HG03342 (cell line): ENCODE measurements around the gene LUC7L.
"Not testable (repeated sequence)": the region's sequence is repeated elsewhere in the genome, so short reads cannot be mapped to it uniquely, and the experiment has no call there.

Experiments
- ATAC-seq: cut with Tn5 transposase; IDR thresholded peaks from one replicate; pipeline ENCODE4 v1.9.1; 2021; ENCODE audit warnings: mild to moderate bottlenecking, moderate library complexity; ENCODE audit not compliant: unreplicated experiment

Gene LUC7L

GRCh38 chr16:180681-181564 is 48.3 kb downstream of the LUC7L start:
- peak; percentile 9 for ATAC-seq

- no peak for ATAC-seq
Observed at GRCh38 chr16:180101-180675, 49.1 kb downstream of the LUC7L start, which contains the start of gene HBQ1. Gene HBQ1, plus strand, starts transcription at chr16:180459. Its CDS starts 28 bp downstream, at chr16:180487.

DNA sequence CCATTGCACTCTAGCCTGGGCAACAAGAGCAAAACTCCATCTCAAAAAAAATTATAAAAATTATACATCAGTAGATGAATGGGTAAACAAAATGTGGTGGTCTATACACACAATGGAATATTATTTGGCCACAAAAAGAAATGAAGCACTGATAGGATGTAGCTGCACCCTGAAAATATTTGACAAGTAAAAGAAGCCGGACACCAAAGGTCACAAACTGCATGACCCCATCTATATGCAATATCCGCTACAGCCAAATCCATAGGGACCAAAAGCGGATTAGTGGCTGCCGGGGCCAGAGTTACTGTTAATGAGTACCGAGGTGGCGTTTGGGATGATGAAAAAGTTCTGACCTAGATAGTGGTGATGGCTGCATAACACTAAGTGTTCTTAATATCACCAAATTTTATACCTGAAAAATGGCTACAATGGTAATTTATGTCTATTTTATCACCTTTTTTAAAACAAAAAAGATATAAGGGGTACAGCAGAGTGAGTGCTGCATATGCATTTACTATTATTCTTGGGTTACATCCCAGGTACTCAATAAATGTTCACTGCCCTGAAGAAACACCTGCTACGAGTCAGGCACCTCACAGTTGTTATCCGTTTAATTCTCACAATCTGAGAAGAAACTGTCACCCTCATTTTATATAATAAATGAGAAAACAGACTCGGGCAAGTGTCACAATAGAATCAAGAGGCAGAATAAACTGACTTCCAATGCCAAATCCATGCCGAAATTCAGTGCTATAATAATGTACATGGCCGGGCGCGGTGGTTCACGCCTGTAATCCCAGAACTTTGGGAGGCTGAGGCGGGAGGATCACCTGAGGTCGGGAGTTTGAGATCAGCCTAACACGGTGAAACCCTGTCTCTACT is 49.8 kb downstream of the LUC7L start:
- ATAC-seq, result no peak

- ATAC-seq, result no peak
Observed at GRCh38 chr16:178668-179015, 50.6 kb downstream of the LUC7L start.

DNA sequence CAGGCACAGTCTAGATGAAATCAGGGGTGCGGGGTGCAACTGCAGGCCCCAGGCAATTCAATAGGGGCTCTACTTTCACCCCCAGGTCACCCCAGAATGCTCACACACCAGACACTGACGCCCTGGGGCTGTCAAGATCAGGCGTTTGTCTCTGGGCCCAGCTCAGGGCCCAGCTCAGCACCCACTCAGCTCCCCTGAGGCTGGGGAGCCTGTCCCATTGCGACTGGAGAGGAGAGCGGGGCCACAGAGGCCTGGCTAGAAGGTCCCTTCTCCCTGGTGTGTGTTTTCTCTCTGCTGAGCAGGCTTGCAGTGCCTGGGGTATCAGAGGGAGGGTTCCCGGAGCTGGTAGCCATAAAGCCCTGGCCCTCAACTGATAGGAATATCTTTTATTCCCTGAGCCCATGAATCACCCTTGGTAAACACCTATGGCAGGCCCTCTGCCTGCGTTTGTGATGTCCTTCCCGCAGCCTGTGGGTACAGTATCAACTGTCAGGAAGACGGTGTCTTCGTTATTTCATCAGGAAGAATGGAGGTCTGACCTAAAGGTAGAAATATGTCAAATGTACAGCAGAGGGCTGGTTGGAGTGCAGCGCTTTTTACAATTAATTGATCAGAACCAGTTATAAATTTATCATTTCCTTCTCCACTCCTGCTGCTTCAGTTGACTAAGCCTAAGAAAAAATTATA is 51.1 kb downstream of the LUC7L start:
- ATAC-seq, result no peak

DNA sequence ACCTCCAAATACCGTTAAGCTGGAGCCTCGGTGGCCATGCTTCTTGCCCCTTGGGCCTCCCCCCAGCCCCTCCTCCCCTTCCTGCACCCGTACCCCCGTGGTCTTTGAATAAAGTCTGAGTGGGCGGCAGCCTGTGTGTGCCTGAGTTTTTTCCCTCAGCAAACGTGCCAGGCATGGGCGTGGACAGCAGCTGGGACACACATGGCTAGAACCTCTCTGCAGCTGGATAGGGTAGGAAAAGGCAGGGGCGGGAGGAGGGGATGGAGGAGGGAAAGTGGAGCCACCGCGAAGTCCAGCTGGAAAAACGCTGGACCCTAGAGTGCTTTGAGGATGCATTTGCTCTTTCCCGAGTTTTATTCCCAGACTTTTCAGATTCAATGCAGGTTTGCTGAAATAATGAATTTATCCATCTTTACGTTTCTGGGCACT is 51.8 kb downstream of the LUC7L start:
- ATAC-seq, result no peak

- ATAC-seq, result not testable (repeated sequence)
Observed at GRCh38 chr16:176477-177382, 52.5 kb downstream of the LUC7L start, which contains the start of gene HBA1. Gene HBA1, plus strand, starts transcription at chr16:176680. Its CDS starts 37 bp downstream, at chr16:176717.

GRCh38 chr16:176006-176405 is 53.2 kb downstream of the LUC7L start:
- ATAC-seq, result not testable (repeated sequence)

DNA sequence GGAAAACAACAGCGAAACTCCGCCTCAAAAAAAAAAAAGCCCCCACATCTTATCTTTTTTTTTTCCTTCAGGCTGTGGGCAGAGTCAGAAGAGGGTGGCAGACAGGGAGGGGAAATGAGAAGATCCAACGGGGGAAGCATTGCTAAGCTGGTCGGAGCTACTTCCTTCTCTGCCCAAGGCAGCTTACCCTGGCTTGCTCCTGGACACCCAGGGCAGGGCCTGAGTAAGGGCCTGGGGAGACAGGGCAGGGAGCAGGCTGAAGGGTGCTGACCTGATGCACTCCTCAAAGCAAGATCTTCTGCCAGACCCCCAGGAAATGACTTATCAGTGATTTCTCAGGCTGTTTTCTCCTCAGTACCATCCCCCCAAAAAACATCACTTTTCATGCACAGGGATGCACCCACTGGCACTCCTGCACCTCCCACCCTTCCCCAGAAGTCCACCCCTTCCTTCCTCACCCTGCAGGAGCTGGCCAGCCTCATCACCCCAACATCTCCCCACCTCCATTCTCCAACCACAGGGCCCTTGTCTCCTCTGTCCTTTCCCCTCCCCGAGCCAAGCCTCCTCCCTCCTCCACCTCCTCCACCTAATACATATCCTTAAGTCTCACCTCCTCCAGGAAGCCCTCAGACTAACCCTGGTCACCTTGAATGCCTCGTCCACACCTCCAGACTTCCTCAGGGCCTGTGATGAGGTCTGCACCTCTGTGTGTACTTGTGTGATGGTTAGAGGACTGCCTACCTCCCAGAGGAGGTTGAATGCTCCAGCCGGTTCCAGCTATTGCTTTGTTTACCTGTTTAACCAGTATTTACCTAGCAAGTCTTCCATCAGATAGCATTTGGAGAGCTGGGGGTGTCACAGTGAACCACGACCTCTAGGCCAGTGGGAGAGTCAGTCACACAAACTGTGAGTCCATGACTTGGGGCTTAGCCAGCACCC is 54.0 kb downstream of the LUC7L start:
- ATAC-seq, result no peak

DNA sequence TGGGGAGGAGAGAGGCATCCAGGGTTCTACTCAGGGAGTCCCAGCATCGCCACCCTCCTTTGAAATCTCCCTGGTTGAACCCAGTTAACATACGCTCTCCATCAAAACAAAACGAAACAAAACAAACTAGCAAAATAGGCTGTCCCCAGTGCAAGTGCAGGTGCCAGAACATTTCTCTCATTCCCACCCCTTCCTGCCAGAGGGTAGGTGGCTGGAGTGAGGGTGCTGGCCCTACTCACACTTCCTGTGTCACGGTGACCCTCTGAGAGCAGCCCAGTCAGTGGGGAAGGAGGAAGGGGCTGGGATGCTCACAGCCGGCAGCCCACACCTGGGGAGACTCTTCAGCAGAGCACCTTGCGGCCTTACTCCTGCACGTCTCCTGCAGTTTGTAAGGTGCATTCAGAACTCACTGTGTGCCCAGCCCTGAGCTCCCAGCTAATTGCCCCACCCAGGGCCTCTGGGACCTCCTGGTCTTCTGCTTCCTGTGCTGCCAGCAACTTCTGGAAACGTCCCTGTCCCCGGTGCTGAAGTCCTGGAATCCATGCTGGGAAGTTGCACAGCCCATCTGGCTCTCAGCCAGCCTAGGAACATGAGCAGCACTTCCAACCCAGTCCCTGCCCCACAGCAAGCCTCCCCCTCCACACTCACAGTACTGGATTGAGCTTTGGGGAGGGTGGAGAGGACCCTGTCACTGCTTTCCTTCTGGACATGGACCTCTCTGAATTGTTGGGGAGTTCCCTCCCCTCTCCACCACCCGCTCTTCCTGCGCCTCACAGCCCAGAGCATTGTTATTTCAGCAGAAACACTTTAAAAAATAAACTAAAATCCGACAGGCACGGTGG is 55.1 kb downstream of the LUC7L start:
- not testable (repeated sequence) for ATAC-seq

DNA sequence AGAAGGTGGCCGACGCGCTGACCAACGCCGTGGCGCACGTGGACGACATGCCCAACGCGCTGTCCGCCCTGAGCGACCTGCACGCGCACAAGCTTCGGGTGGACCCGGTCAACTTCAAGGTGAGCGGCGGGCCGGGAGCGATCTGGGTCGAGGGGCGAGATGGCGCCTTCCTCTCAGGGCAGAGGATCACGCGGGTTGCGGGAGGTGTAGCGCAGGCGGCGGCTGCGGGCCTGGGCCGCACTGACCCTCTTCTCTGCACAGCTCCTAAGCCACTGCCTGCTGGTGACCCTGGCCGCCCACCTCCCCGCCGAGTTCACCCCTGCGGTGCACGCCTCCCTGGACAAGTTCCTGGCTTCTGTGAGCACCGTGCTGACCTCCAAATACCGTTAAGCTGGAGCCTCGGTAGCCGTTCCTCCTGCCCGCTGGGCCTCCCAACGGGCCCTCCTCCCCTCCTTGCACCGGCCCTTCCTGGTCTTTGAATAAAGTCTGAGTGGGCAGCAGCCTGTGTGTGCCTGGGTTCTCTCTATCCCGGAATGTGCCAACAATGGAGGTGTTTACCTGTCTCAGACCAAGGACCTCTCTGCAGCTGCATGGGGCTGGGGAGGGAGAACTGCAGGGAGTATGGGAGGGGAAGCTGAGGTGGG is 55.9 kb downstream of the LUC7L start:
- ATAC-seq, result not testable (repeated sequence)

- not testable (repeated sequence) for ATAC-seq
Observed at GRCh38 chr16:172374-172941, 56.8 kb downstream of the LUC7L start, which contains the start of gene HBA2. Gene HBA2, plus strand, starts transcription at chr16:172876. Its CDS starts 37 bp downstream, at chr16:172913.

GRCh38 chr16:170788-171187 is 58.5 kb downstream of the LUC7L start:
- no peak for ATAC-seq

GRCh38 chr16:170088-170507 is 59.2 kb downstream of the LUC7L start:
- not testable (repeated sequence) for ATAC-seq

DNA sequence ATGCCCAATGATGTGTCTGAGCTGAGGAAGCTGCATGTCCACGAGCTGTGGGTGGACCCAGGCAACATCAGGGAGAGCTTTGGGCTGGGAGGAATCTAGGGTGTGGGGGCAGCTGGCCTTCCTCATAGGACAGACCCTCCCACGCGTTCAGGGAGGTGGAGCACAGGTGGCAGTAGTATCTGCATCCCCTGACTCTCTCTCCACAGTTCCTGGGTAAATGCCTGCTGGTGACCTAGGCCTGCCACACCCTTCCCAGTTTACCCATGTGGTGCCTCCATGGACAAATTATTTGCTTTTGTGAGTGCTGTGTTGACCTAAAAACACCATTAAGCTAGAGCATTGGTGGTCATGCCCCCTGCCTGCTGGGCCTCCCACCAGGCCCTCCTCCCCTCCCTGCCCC is 60.2 kb downstream of the LUC7L start:
- ATAC-seq, result no peak

DNA sequence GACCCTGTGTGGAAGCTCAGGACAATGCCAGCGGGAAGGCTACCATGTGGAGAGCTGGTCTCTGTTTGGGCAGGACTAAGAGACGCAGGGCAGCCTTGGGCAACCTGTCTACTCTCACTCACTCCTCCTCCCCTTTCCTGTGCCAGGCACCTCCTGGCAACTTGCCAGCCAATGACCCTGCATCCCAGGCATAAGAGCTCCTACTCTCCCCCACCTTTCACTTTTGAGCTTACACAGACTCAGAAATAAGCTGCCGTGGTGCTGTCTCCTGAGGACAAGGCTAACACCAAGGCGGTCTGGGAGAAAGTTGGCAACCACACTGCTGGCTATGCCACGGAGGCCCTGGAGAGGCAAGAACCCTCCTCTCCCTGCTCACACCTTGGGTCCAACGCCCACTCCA is 60.8 kb downstream of the LUC7L start:
- ATAC-seq, result no peak
